HT1080 (cell line): ENCODE measurements around the gene TP53RK. TPM values are rescaled to one million over a fixed set of nuclear protein-coding genes. Genes with fewer than 3 reads are reported as not detected.

Experiments used
- DNase-seq: peaks from one replicate; pipeline ENCODE4 v3.0.0-alpha.2; 2015; ENCODE audit warnings: low read depth
- total RNA-seq: library from RNA; depleted of rRNA; stranded (reverse); fragments of >200 nt; shearing (Covaris generic); gene quantifications from 2 replicates; pipeline ENCODE4 v1.2.3, GENCODE V29; 2014; rRNA removed

The TP53RK gene
- total RNA-seq, 1 experiment from 2014 or later: 23.8 TPM

GRCh38 chr20:46640536-46641311 is 48.5 kb downstream of the TP53RK start:
- no peak for DNase-seq

GRCh38 chr20:46640044-46640443 is 49.2 kb downstream of the TP53RK start:
- no peak for DNase-seq

- DNase-seq: no peak
Measured at GRCh38 chr20:46639587-46639986, 49.7 kb downstream of the TP53RK start.

GRCh38 chr20:46638898-46639274 is 50.4 kb downstream of the TP53RK start:
- no peak for DNase-seq

- no peak for DNase-seq
Measured at GRCh38 chr20:46638134-46638897, 50.9 kb downstream of the TP53RK start.

GRCh38 chr20:46637427-46638133 is 51.7 kb downstream of the TP53RK start:
- DNase-seq: no peak

GRCh38 chr20:46637020-46637419 is 52.2 kb downstream of the TP53RK start:
- no peak for DNase-seq

GRCh38 chr20:46636514-46636913 is 52.7 kb downstream of the TP53RK start:
- no peak for DNase-seq

GRCh38 chr20:46635514-46636136 is 53.6 kb downstream of the TP53RK start:
- DNase-seq: no peak

GRCh38 chr20:46634528-46634927 is 54.7 kb downstream of the TP53RK start:
- DNase-seq: no peak

Other genes starting within 250 kb of the TP53RK start
- gene ZNF334, start 175.9 kb downstream of the TP53RK start, total RNA-seq: not detected in 2 replicates
- gene OCSTAMP, start 138.8 kb downstream of the TP53RK start, total RNA-seq: not detected in 2 replicates
- gene SLC13A3, start 38.0 kb downstream of the TP53RK start, total RNA-seq: not detected in 2 replicates
- 0.55 TPM in 1 of 2 replicates, not detected in the other for gene SLC2A10, start 20.2 kb upstream of the TP53RK start, total RNA-seq
- gene EYA2, start 205.4 kb upstream of the TP53RK start, total RNA-seq: not detected in 2 replicates